HG03432 (cell line): ENCODE data around the gene RRP8.

Source experiments
- ATAC-seq: cut with Tn5 transposase; IDR thresholded peaks from one replicate; pipeline ENCODE4 v1.9.1; 2021; ENCODE audit warnings: mild to moderate bottlenecking, moderate library complexity; ENCODE audit not compliant: unreplicated experiment

Gene RRP8

DNA sequence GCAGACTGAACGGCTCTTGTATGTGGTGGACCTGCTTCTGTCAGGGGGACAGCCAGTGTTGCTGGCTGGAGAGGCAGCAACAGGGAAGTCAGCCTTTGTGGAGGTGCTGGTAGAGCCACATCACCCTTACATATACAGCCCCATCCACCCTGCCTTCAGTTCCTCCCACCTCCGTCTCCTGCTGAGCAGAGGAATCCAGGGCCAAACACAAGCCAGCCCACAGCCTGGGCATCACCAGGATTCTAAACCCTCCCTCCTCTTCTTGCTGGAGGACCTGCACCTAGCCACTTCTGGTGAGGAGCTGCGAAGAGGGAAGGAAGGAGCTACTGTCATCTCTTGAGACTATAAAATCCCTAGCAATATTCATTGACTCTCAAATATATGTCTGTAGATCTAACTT, 54.8 kb downstream of the RRP8 start:
- no peak for ATAC-seq

DNA sequence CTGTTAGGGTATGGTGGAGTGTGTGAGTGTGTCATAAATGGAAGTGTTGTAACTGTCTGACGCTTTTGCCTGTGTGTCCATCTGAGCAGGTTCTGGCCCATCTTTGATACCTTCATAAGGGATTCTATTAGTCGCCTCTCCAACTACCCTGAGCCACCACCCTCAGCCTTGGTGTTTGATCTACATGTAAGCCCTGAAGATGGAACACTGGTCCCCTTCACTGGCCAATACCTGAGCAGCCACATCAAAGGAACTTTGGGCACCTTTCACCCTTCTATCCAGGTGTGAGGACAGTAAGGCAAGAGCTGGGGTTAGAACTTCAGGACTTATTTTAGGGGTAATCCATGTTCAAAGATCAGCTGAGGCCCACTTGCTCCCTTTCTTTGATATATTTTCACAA, 55.3 kb downstream of the RRP8 start:
- ATAC-seq: no peak

DNA sequence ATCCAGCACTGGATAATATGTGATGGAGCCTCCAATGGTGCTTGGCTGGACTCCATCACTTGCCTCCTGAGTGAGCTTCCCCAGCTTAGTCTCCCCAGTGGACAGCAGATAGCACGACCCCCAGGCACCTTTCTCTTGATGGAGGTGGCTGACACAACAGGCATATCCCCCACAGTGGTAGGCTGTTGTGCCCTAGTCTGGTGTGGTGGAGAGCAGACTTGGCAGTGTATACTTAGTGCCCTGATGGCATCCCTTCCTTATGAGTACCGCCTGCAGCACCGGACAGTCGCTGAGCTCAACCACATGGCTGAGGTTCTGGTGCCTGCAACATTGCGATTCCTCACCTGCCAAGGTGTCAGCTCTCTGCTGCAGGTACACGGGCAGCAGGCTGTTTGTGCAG, 56.2 kb downstream of the RRP8 start:
- ATAC-seq: no peak

DNA sequence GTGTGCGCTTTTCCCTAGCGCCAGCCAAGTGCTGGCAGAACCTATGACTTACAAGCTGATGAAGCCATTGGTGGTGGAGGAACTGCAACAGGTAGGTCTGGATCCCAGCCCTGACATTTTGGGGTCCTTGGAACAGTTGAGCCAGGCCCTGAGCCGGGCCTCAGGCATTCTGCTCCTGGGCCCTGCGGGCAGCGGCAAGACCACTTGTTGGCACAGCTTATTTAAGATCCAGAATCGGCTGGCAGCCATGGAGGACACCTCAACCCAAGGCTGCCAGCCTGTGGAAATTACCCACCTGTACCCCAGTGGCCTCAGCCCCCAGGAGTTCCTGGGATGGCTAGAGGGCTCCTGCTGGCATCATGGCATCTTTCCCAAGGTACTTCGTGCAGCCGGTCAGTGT, 56.7 kb downstream of the RRP8 start:
- ATAC-seq: no peak

DNA sequence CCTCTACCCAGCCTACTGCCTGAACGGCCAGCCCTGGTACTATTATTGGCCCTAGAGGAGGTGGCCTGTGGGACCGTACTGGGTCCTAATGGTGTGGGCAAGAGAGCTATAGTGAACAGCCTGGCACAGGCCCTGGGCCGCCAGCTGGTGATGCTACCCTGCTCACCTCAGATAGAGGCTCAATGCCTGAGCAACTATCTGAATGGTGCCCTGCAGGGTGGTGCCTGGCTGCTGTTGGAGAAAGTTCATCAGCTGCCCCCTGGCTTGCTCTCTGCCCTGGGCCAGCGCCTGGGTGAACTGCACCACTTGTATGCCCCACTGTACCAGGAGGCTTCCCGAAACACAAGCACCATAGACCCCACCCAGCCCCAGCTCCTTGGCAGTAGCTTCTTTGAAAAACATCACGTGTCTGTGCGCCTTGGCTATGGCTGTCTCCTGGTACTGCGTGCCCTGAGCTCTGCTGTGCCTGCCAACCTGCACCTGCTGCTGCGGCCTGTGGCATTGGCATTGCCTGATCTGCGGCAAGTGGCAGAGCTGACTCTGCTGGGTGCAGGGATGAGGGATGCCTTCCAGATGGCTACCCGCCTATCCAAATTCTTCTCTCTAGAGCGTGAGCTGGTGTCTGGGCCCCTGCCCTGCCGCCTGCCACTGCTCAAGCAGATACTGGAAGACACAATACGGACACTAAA, 57.4 kb downstream of the RRP8 start:
- no peak for ATAC-seq
